IMR-90 (cell line): Measurements from ENCODE around the gene SOX21. TPM values are rescaled to one million over a fixed set of nuclear protein-coding genes. Genes with fewer than 3 reads are reported as not detected.

ENCODE experiments used
- ATAC-seq: fragments of 200-7000 bp; cut with Tn5 transposase; 2 replicates; pipeline ENCODE4 v1.9.1; 2020; ENCODE audit warnings: low read depth, mild to moderate bottlenecking, moderate library complexity
- BruUV-seq: library from RNA; stranded (reverse); fragments of 400-500 nt; replicated peaks from 2 replicates; lab custom pipeline; 2021; lab: Mats Ljungman, UMichigan
- CTCF ChIA-PET: fragments of 300-600 bp; formaldehyde crosslinking; extraction: SDS; loops from one replicate; lab custom pipeline; 2021; ENCODE audit warnings: antibody characterized with exemption; lab: Yijun Ruan, JAX
- POLR2A ChIA-PET: fragments of 300-600 bp; sonication (Branson Sonifier 250); formaldehyde crosslinking; loops from one replicate; lab custom pipeline; 2022; ENCODE audit warnings: antibody characterized with exemption; ENCODE audit not compliant: unreplicated experiment; lab: Charles Lee
- DNase-seq: peaks from one replicate; pipeline ENCODE4 v3.0.0; 2013
- H2AFZ ChIP-seq: replicated peaks from 2 replicates; pipeline ENCODE3; 2013; ENCODE audit warnings: low read length, mild to moderate bottlenecking; ENCODE audit not compliant: poor library complexity
- H2AK5ac ChIP-seq: 2 replicates; pipeline ENCODE4 v1.6.1; 2013; ENCODE audit warnings: low read depth, low read length, inconsistent platforms
- H2AK9ac ChIP-seq: replicated peaks from 2 replicates; pipeline ENCODE3; 2013; ENCODE audit warnings: mild to moderate bottlenecking, low read depth, low read length, moderate library complexity; ENCODE audit not compliant: poor library complexity
- H2BK120ac ChIP-seq: 2 replicates; pipeline ENCODE4 v1.6.1; 2013; ENCODE audit warnings: low read depth, low read length, inconsistent platforms
- H2BK15ac ChIP-seq: 3 replicates; pipeline ENCODE4 v1.6.1; 2013; ENCODE audit warnings: low read depth, low read length, inconsistent platforms
- H2BK20ac ChIP-seq: 2 replicates; pipeline ENCODE4 v1.6.1; 2013; ENCODE audit warnings: low read depth, mild to moderate bottlenecking, inconsistent platforms, low read length, moderate library complexity
- H2BK5ac ChIP-seq: 2 replicates; pipeline ENCODE4 v1.6.1; 2013; ENCODE audit warnings: mild to moderate bottlenecking, low read depth, low read length, inconsistent platforms; ENCODE audit not compliant: poor library complexity, severe bottlenecking
- H3K14ac ChIP-seq: replicated peaks from 2 replicates; pipeline ENCODE4 v1.6.1; 2013; ENCODE audit warnings: low read depth, low read length, inconsistent platforms
- H3K18ac ChIP-seq: 2 replicates; pipeline ENCODE4 v1.6.1; 2013; ENCODE audit warnings: low read depth, low read length, control low read depth
- H3K23ac ChIP-seq: 2 replicates; pipeline ENCODE4 v1.6.1; 2013; ENCODE audit warnings: low read depth, low read length, inconsistent platforms
- H3K27ac ChIP-seq: 2 replicates; pipeline ENCODE4 v1.5.1; 2013; ENCODE audit warnings: mild to moderate bottlenecking, control low read depth, low read length; ENCODE audit not compliant: insufficient read depth
- H3K27me3 ChIP-seq: 2 replicates; pipeline ENCODE4 v1.6.1; 2013; ENCODE audit warnings: low read length; ENCODE audit not compliant: control insufficient read depth, insufficient read depth
- H3K36me3 ChIP-seq: 2 replicates; pipeline ENCODE4 v1.6.1; 2013; ENCODE audit warnings: low read length, mixed read lengths; ENCODE audit not compliant: control insufficient read depth, insufficient read depth
- H3K4ac ChIP-seq: 2 replicates; pipeline ENCODE4 v1.6.1; 2013; ENCODE audit warnings: low read depth, low read length, inconsistent platforms
- H3K4me1 ChIP-seq: 2 replicates; pipeline ENCODE4 v1.6.1; 2013; ENCODE audit warnings: low read length, mixed read lengths; ENCODE audit not compliant: control insufficient read depth, insufficient read depth
- H3K4me2 ChIP-seq: 2 replicates; pipeline ENCODE4 v1.6.1; 2013; ENCODE audit warnings: low read depth, mild to moderate bottlenecking, control low read depth, low read length, moderate library complexity
- H3K4me3 ChIP-seq: 2 replicates; pipeline ENCODE4 v1.5.1; 2013; ENCODE audit warnings: low read depth, mild to moderate bottlenecking, control low read depth, low read length, moderate library complexity; ENCODE audit not compliant: insufficient read depth
- H3K56ac ChIP-seq: 2 replicates; pipeline ENCODE4 v1.6.1; 2013; ENCODE audit warnings: low read length, inconsistent platforms; ENCODE audit not compliant: insufficient read depth; ENCODE audit errors: extremely low read depth
- H3K79me1 ChIP-seq, 2 experiments: 2 replicates each; pipeline ENCODE4 v1.6.1; 2013; ENCODE audit warnings: low read length in 2 of 2, inconsistent platforms in 1 of 2, low read depth in 1 of 2
- H3K9ac ChIP-seq: 2 replicates; pipeline ENCODE4 v1.6.1; 2013; ENCODE audit warnings: low read depth, low read length, control low read depth
- H3K9me1 ChIP-seq: 2 replicates; pipeline ENCODE4 v1.6.1; 2013; ENCODE audit warnings: low read length, inconsistent platforms; ENCODE audit not compliant: insufficient read depth
- H3K9me3 ChIP-seq: 2 replicates; pipeline ENCODE4 v1.6.1; 2013; ENCODE audit warnings: low read length; ENCODE audit not compliant: control insufficient read depth, insufficient read depth
- H4K20me1 ChIP-seq: 2 replicates; pipeline ENCODE4 v1.6.1; 2013; ENCODE audit warnings: low read length, inconsistent platforms; ENCODE audit not compliant: insufficient read depth
- H4K5ac ChIP-seq: 2 replicates; pipeline ENCODE4 v1.6.1; 2013; ENCODE audit warnings: mild to moderate bottlenecking, low read depth, low read length, control low read depth
- H4K8ac ChIP-seq, 2 experiments: 2 replicates each; pipeline ENCODE4 v1.6.1; 2013; ENCODE audit warnings: low read depth in 2 of 2, low read length in 2 of 2, control low read depth in 1 of 2, inconsistent platforms in 1 of 2
- H4K91ac ChIP-seq: 2 replicates; pipeline ENCODE4 v1.6.1; 2013; ENCODE audit warnings: low read depth, low read length, inconsistent platforms; ENCODE audit not compliant: insufficient read depth
- BHLHE40 ChIP-seq: fragments of 150-350 bp; IDR thresholded peaks from 2 replicates; pipeline ENCODE4 v1.6.1; 2016; ENCODE audit warnings: mild to moderate bottlenecking, low read depth, low read length
- CEBPB ChIP-seq: IDR thresholded peaks from 2 replicates; pipeline ENCODE4 v1.6.1; 2012; ENCODE audit warnings: low read depth, low read length, improper control_type of control experiment
- CHD1 ChIP-seq: IDR thresholded peaks from 2 replicates; pipeline ENCODE4 v1.6.1; 2012; ENCODE audit warnings: low read depth, low read length, improper control_type of control experiment
- FOS ChIP-seq: fragments of 150-350 bp; IDR thresholded peaks from 2 replicates; pipeline ENCODE4 v1.6.1; 2016; ENCODE audit warnings: low read depth, low read length
- MAFK ChIP-seq: IDR thresholded peaks from 2 replicates; pipeline ENCODE4 v1.6.1; 2012; ENCODE audit warnings: low read depth, low read length, improper control_type of control experiment
- MXI1 ChIP-seq: IDR thresholded peaks from 2 replicates; pipeline ENCODE4 v1.6.1; 2012; ENCODE audit warnings: low read depth, mild to moderate bottlenecking, low read length, moderate library complexity, borderline replicate concordance
- POLR2A ChIP-seq: IDR thresholded peaks from 2 replicates; pipeline ENCODE4 v1.6.1; 2012; ENCODE audit warnings: mild to moderate bottlenecking, low read depth, low read length
- RAD21 ChIP-seq: IDR thresholded peaks from 2 replicates; pipeline ENCODE4 v1.6.1; 2012; ENCODE audit warnings: low read length, improper control_type of control experiment
- RCOR1 ChIP-seq: IDR thresholded peaks from 2 replicates; pipeline ENCODE4 v1.6.1; 2012; ENCODE audit warnings: mild to moderate bottlenecking, low read length, improper control_type of control experiment; ENCODE audit not compliant: insufficient replicate concordance
- RFX5 ChIP-seq: IDR thresholded peaks from 2 replicates; pipeline ENCODE4 v1.8.0; 2012; ENCODE audit warnings: low read depth, mild to moderate bottlenecking, low read length, moderate library complexity
- SMC3 ChIP-seq: fragments of 150-350 bp; IDR thresholded peaks from 2 replicates; pipeline ENCODE4 v1.6.1; 2016; ENCODE audit warnings: low read depth, mild to moderate bottlenecking, antibody characterized with exemption, low read length, moderate library complexity
- USF2 ChIP-seq: fragments of 150-350 bp; IDR thresholded peaks from 2 replicates; pipeline ENCODE4 v1.6.1; 2017; ENCODE audit warnings: mild to moderate bottlenecking, antibody characterized with exemption, low read length, low read depth
- WGBS, 2 experiments: methylation state at CpG; one replicate each; pipeline versions ENCODE4 v1.1.5 to v1.1.7; 2013; ENCODE audit warnings: missing lambda C conversion rate in 2 of 2; ENCODE audit not compliant: insufficient read length in 1 of 2; ENCODE audit errors: extremely low coverage in 2 of 2; 5-methylcytosine and 5-hydroxymethylcytosine counted together
- dilution Hi-C: fragments of 300-500 bp; cut with HindIII; formaldehyde crosslinking; loops from one replicate; pipeline ENCODE4 v1.14.3; 2018; ENCODE audit warnings: low sequenced_read_pairs; ENCODE audit not compliant: unreplicated experiment
- in situ Hi-C: fragments of 300-500 bp; cut with MboI; formaldehyde crosslinking; loops from 3 replicates; pipeline ENCODE4 v1.14.3; 2019; ENCODE audit warnings: low sequenced_read_pairs, inconsistent platforms, mixed read lengths
- intact Hi-C: fragments of 100-400 bp; cut with micrococcal nuclease; formaldehyde crosslinking; loops from 2 replicates; pipeline ENCODE4 v1.10.0; 2022
- polyA plus RNA-seq, 3 experiments: library from polyadenylated mRNA; depleted of rRNA; stranded (reverse); fragments of >200 nt; gene quantifications; 2 replicates each; pipeline ENCODE4 v1.2.3, GENCODE V29; 2012; ENCODE audit warnings: low replicate concordance in 1 of 3
- total RNA-seq: library from RNA; depleted of rRNA; stranded (reverse); fragments of >200 nt; gene quantifications from 2 replicates; pipeline ENCODE4 v1.2.3, GENCODE V29; 2012
- TF ChIP-seq, protein P1 (sequence below): fragments of 150-350 bp; IDR thresholded peaks from 2 replicates; pipeline ENCODE4 v1.6.1; 2016; ENCODE audit warnings: low read depth, mild to moderate bottlenecking, low read length, moderate library complexity, borderline replicate concordance

SOX21 gene
- total and polyA plus RNA-seq, 2 of the 4 experiments (the other 2 are of a cell fraction) = not detected

DNA sequence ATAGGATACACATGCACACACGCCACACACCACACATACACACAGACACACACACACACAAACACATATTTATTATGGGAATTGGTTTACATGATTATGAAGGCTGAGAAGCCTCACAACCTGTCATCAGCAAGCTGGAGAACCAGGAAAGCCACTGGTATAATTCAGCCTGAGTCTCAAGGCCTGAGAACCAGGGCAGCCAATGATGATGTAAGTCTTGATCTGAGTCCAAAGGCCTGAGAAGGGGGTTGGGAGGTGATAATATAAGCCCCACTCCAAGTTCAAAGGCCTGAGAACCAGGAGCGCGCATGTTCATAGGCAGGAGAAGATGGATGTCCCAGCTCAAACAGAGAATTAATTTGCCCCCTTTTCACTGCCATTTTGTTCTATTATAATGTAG lies 18.7 kb upstream of the SOX21 start:
- Histone ChIP-seq H3K18ac (no peak overlapping the region), H2BK120ac (no peak overlapping the region), H3K9me3 (no peaks in the 10 kb centered on the region), H3K4me3 (no peak overlapping the region), H3K14ac (no peak overlapping the region), H4K5ac (no peak overlapping the region), H4K91ac (no peak overlapping the region), H2AK9ac (no peak overlapping the region), H3K4me2 (no peak overlapping the region), H3K27me3 (no peaks in the 10 kb centered on the region), H3K23ac (no peak overlapping the region), H2BK20ac (no peak overlapping the region), H3K36me3 (no peaks in the 10 kb centered on the region), H3K9ac (no peak overlapping the region), H4K8ac (no peak overlapping the region), H4K20me1 (no peaks in the 10 kb centered on the region), H3K27ac (no peak overlapping the region), H2AFZ (no peak overlapping the region), H3K9me1 (no peaks in the 10 kb centered on the region), H2BK15ac (no peak overlapping the region), H3K4me1 (no peaks in the 10 kb centered on the region), H2AK5ac (no peak overlapping the region), H3K56ac (no peak overlapping the region), H2BK5ac (no peak overlapping the region), H3K4ac (no peak overlapping the region), H3K79me1 (no peaks in the 10 kb centered on the region)
- TF ChIP-seq POLR2A (no peak), CHD1 (no peak), MAFK (no peak), CEBPB (no peak), FOS (no peak), RCOR1 (no peak), BHLHE40 (no peak), RFX5 (no peak), MXI1 (no peak), SMC3 (no peak), RAD21 (no peak), USF2 (no peak)
- TF ChIP-seq, protein P1, sequence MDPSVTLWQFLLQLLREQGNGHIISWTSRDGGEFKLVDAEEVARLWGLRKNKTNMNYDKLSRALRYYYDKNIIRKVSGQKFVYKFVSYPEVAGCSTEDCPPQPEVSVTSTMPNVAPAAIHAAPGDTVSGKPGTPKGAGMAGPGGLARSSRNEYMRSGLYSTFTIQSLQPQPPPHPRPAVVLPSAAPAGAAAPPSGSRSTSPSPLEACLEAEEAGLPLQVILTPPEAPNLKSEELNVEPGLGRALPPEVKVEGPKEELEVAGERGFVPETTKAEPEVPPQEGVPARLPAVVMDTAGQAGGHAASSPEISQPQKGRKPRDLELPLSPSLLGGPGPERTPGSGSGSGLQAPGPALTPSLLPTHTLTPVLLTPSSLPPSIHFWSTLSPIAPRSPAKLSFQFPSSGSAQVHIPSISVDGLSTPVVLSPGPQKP = no peak
- in situ Hi-C loops = no loop called here
- CTCF ChIA-PET = no interaction called here
- ATAC-seq = no peak
- no CpG with 5 or more reads among the region's 3 CpGs for WGBS, 2 experiments
- no TSS peak for BruUV-seq
- intact Hi-C loops = no loop called here
- no peak for DNase-seq
- dilution Hi-C loops = no loop called here
- POLR2A ChIA-PET = no interaction called here
